GM18511 (cell line): ENCODE data around the gene REV1.
"Not testable (repeated sequence)": the region's sequence is repeated elsewhere in the genome, so short reads cannot be mapped to it uniquely, and the experiment has no call there.

Experiments used
- ATAC-seq: cut with Tn5 transposase; IDR thresholded peaks from one replicate; pipeline ENCODE4 v1.9.1; 2021; ENCODE audit warnings: mild to moderate bottlenecking, moderate library complexity; ENCODE audit not compliant: unreplicated experiment

REV1 gene

GRCh38 chr2:99487906-99488305 is 1.9 kb downstream of the REV1 start:
- no peak for ATAC-seq

GRCh38 chr2:99485824-99486223 is 4.0 kb downstream of the REV1 start:
- ATAC-seq: no peak

GRCh38 chr2:99485411-99485810 is 4.4 kb downstream of the REV1 start:
- ATAC-seq: no peak

- ATAC-seq: no peak
Measured at GRCh38 chr2:99484205-99484604, 5.6 kb downstream of the REV1 start.

- ATAC-seq: no peak
Measured at GRCh38 chr2:99481941-99482340, 7.9 kb downstream of the REV1 start.

GRCh38 chr2:99481527-99481926 is 8.3 kb downstream of the REV1 start:
- no peak for ATAC-seq

- ATAC-seq: no peak
Measured at GRCh38 chr2:99480390-99480789, 9.4 kb downstream of the REV1 start.

GRCh38 chr2:99478632-99479031 is 11.2 kb downstream of the REV1 start:
- ATAC-seq: no peak

- no peak for ATAC-seq
Measured at GRCh38 chr2:99477054-99477453, 12.8 kb downstream of the REV1 start.

GRCh38 chr2:99476629-99477028 is 13.2 kb downstream of the REV1 start:
- no peak for ATAC-seq

- not testable (repeated sequence) for ATAC-seq
Measured at GRCh38 chr2:99475095-99475494, 14.7 kb downstream of the REV1 start.

GRCh38 chr2:99473518-99474083 is 16.2 kb downstream of the REV1 start:
- ATAC-seq: no peak

GRCh38 chr2:99472600-99472960 is 17.2 kb downstream of the REV1 start:
- no peak for ATAC-seq

- ATAC-seq: no peak
Measured at GRCh38 chr2:99471654-99472599, 17.9 kb downstream of the REV1 start.

GRCh38 chr2:99470957-99471356 is 18.9 kb downstream of the REV1 start:
- no peak for ATAC-seq

GRCh38 chr2:99470459-99470858 is 19.4 kb downstream of the REV1 start:
- not testable (repeated sequence) for ATAC-seq

GRCh38 chr2:99469394-99469793 is 20.4 kb downstream of the REV1 start:
- ATAC-seq: no peak

GRCh38 chr2:99468155-99468554 is 21.7 kb downstream of the REV1 start:
- no peak for ATAC-seq

GRCh38 chr2:99467390-99467789 is 22.4 kb downstream of the REV1 start:
- ATAC-seq: no peak

- ATAC-seq: no peak
Measured at GRCh38 chr2:99461828-99462483, 27.9 kb downstream of the REV1 start.

- ATAC-seq: no peak
Measured at GRCh38 chr2:99458529-99458928, 31.3 kb downstream of the REV1 start.

- ATAC-seq: no peak
Measured at GRCh38 chr2:99451686-99452085, 38.1 kb downstream of the REV1 start.
